Measurements from ENCODE around the gene LMF2. TPM values are rescaled to one million over a fixed set of nuclear protein-coding genes. Genes with fewer than 3 reads are reported as not detected.
A peak's percentile ranks its signal among the peaks of the same experiment; 100 is the strongest.

LMF2 gene
- total and polyA plus RNA-seq, 2 of the 8 experiments (the other 6 are each of a cell fraction or from before 2014, with no cell fraction given) = 34.3 to 62.9 TPM

GRCh38 chr22:50507991-50508884 is 736 bp upstream of the LMF2 start, which contains the start of gene NCAPH2:
TSS of gene NCAPH2 (plus strand) at chr22:50508224. CDS start at chr22:50508338, 114 bp downstream.
- Histone ChIP-seq H3K4me3 (ENCODE audit: extremely low read depth in 1 of 4, insufficient read depth in 2 of 4, low read depth in 3 of 4, low read length in 4 of 4) (peak within 1 kb of the TSS; percentile 83 to 100 (median 90)), H2BK15ac (ENCODE audit: low read length) (no peak within 1 kb of the TSS; the same call in 1 of the 2 replicates), H3K4me2 (ENCODE audit: insufficient read depth in 1 of 2, low read depth in 2 of 2, low read length in 2 of 2) (peak within 1 kb of the TSS; percentile 73 to 96), H2BK20ac (ENCODE audit: low read length) (no peak within 1 kb of the TSS), H3K18ac (ENCODE audit: extremely low read depth, low read length) (peak within 1 kb of the TSS; percentile 95), H3K4ac (replicated peaks; ENCODE audit: insufficient read length, low read depth, low read length) (no peak within 1 kb of the TSS), H2BK12ac (ENCODE audit: low read depth, low read length) (no peak within 1 kb of the TSS), H3K56ac (replicated peaks; ENCODE audit: insufficient read length, low read depth, low read length) (peak within 1 kb of the TSS; percentile 77), H3K27ac (ENCODE audit: low read depth, low read length) (peak within 1 kb of the TSS; percentile 99), H3K4me1 (replicated peaks in 1 of 4; ENCODE audit: control insufficient read depth in 3 of 4, insufficient read depth in 4 of 4, low read length in 3 of 4) (peaks cover 2 to 8% (median 5%) of the 10 kb centered on the region in 4 experiments), H3K27me3 (replicated peaks in 1 of 4; ENCODE audit: control insufficient read depth in 3 of 4, extremely low read depth in 1 of 4, insufficient read depth in 3 of 4, low read length in 3 of 4) (no peaks in the 10 kb centered on the region), H4K8ac (ENCODE audit: extremely low read depth, insufficient read depth, low read length) (peak within 1 kb of the TSS; percentile 100; the same call in 1 of the 2 replicates), H4K5ac (ENCODE audit: insufficient read length, low read depth, low read length) (peak within 1 kb of the TSS; percentile 99), H2AFZ (ENCODE audit: low read length) (peak within 1 kb of the TSS; percentile 98; the same call in 1 of the 2 replicates), H3K9ac (replicated peaks in 1 of 4; ENCODE audit: extremely low read depth in 1 of 4, low read depth in 3 of 4, low read length in 3 of 4) (peak within 1 kb of the TSS; percentile 92 to 98 (median 94)), H3K23ac (ENCODE audit: insufficient read length) (no peak within 1 kb of the TSS), H3K36me3 (ENCODE audit: control insufficient read depth in 2 of 4, insufficient read depth in 4 of 4, low read length in 3 of 4) (peaks cover 0 to 15% (median 0%) of the 10 kb centered on the region in 4 experiments; a peak in 3 of 8 replicates), H3K23me2 (ENCODE audit: low read depth, low read length) (peaks cover 11% of the 10 kb centered on the region; the same call in 1 of the 2 replicates), H2BK5ac (ENCODE audit: low read depth, low read length) (peak within 1 kb of the TSS; percentile 98), H3K9me3 (ENCODE audit: insufficient read depth in 2 of 2, low read depth in 1 of 2, low read length in 1 of 2) (no peaks in the 10 kb centered on the region), H4K20me1 (replicated peaks in 1 of 2; ENCODE audit: control insufficient read depth in 1 of 2, insufficient read depth in 2 of 2, low read length in 2 of 2) (peaks cover 3 to 24% of the 10 kb centered on the region in 2 experiments), H3K79me2 (ENCODE audit: control insufficient read depth in 1 of 2, insufficient read depth in 2 of 2, low read length in 2 of 2) (peaks cover 0 to 31% of the 10 kb centered on the region in 2 experiments; a peak in 3 of 4 replicates), H4K91ac (replicated peaks; ENCODE audit: insufficient read length, low read length) (peak within 1 kb of the TSS; percentile 96), H2AK5ac (ENCODE audit: low read depth, low read length) (no peak within 1 kb of the TSS), H3K79me1 (ENCODE audit: low read depth, low read length) (peaks cover 15% of the 10 kb centered on the region; the same call in 1 of the 2 replicates), H3K14ac (ENCODE audit: insufficient read length) (no peak within 1 kb of the TSS), H2BK120ac (replicated peaks; ENCODE audit: low read depth, low read length) (no peak within 1 kb of the TSS)
- FAIRE-seq = no peak
- ChIA-PET CTCF (ENCODE audit: partially characterized antibody) (interaction anchor here (0.6 to 2.7 kb wide), 6 partner anchors 11 to 94 kb away, joined by 3 to 22 read pairs (median 4); partner anchors contain the start of gene SCO2), POLR2A (ENCODE audit: partially characterized antibody) (interaction anchor here (0.7 to 3.5 kb wide), 15 partner anchors 9 to 64 kb away, joined by 3 to 32 read pairs (median 4); partner anchors contain the start of gene SCO2)
- WGBS, 2 experiments (ENCODE audit: extremely low coverage in 1 of 2, insufficient coverage in 1 of 2, insufficient read length in 1 of 2, insufficient replicate concordance in 2 of 2, low coverage in 1 of 2, low lambda C conversion rate in 2 of 2, missing lambda C conversion rate in 1 of 2) = 4% methylated on average over 50 of the region's 76 CpGs; no CpG with 5 or more reads in 1 of the 2 experiments
- DNase-seq (ENCODE audit: low read depth in 1 of 2, low spot score in 2 of 2) = peak; percentile 89 to 99
- TF ChIP-seq MAX (IDR thresholded peaks at IDR 0.05) = peak; percentile 57; the same call in 1 of the 2 replicates
- TF ChIP-seq MAFK (IDR thresholded peaks at IDR 0.05; ENCODE audit: low read depth, low read length) = no peak
- TF ChIP-seq TEAD4 (IDR thresholded peaks at IDR 0.05; ENCODE audit: low read depth, low read length) = no peak
- peak in 1 of 2 experiments; percentile 96; a peak in 2 of 3 replicates for TF ChIP-seq POLR2A (IDR thresholded peaks at IDR 0.05; ENCODE audit: control extremely low read depth in 1 of 2, low read depth in 2 of 2, low read length in 2 of 2)
- TF ChIP-seq CEBPB (IDR thresholded peaks at IDR 0.05; ENCODE audit: low read depth, low read length) = peak; percentile 38; the same call in 1 of the 2 replicates
- TF ChIP-seq CREB1 (IDR thresholded peaks at IDR 0.05) = peak; percentile 99
- TF ChIP-seq FOSL1 (IDR thresholded peaks at IDR 0.05; ENCODE audit: insufficient read depth, low read depth, low read length) = no peak
- TF ChIP-seq SP1 (IDR thresholded peaks at IDR 0.05; ENCODE audit: low read depth, low read length) = peak; percentile 68; the same call in 1 of the 2 replicates
- peak; percentile 46; the same call in 1 of the 2 replicates for TF ChIP-seq ATF2 (IDR thresholded peaks at IDR 0.05; ENCODE audit: low read length)

All from H1 (cell line).